Measurements from ENCODE around the gene FGG.

The FGG gene

DNA sequence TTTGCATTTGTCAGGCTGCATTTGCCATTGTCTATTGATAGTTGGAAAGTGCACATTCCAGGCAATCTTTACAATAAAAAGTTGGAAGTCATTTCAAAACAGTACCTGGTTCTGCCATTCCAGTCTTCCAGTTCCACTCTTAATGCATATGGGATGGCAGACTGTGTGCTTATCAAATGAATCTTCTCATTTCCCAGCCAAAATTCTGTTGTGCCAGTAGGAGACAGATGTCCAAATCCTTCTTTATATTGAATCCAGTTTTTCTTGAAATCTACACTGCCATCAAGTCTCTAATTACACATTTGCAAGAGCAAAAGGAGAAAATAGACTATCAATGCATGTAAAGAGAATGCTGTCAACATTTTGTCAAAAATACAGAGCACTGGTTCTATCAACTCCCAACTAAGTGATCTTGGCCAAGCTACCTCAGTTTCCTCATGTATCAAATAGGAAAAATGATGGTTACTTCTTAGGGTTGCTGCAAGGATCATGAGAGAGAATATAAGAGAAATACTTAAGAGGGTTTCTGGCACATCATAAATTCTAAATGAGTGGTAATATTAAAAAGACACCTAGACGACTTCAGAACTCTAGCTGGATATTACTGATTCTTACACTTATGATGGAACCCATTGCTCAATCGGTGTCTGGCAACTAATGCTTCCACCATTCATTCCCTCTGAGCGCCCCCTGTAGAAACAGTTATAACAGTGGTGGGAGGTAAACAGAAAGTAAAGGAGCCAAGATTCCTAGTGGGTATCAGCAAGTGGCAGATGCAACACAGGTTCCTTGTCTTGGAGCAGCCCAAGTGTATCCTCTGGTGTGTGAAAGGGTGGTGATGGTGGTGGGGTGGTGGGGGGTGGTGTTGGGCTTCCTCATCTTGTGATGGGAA, 3.8 kb downstream of the FGG start:
- no peak overlapping the region for H2BK5ac ChIP-seq (ENCODE audit: low read depth, low read length, poor library complexity, severe bottlenecking)
- no peak overlapping the region for H3K4me3 ChIP-seq (ENCODE audit: insufficient read depth in 1 of 2, low read depth in 1 of 2, low read length in 2 of 2)
- peaks cover 0 to 21% of the 10 kb centered on the region in 2 experiments for H3K27me3 ChIP-seq (ENCODE audit: control insufficient read depth in 1 of 2, insufficient read depth in 1 of 2, low read length in 2 of 2)
- H3K14ac ChIP-seq (ENCODE audit: low read length in 2 of 2), result no peak overlapping the region
- H2BK15ac ChIP-seq (ENCODE audit: low read depth, poor library complexity, severe bottlenecking), result no peak overlapping the region
- H3K4me1 ChIP-seq (ENCODE audit: control insufficient read depth, insufficient read depth, low read depth, low read length), result no peaks in the 10 kb centered on the region
- H3K4me2 ChIP-seq (ENCODE audit: low read length, poor library complexity, severe bottlenecking), result no peak overlapping the region
- no peaks in the 10 kb centered on the region for H3K79me1 ChIP-seq (replicated peaks; ENCODE audit: low read length, poor library complexity, severe bottlenecking)
- H3K23ac ChIP-seq (ENCODE audit: low read length in 2 of 2), result no peak overlapping the region
- no peak overlapping the region for H2AK5ac ChIP-seq (ENCODE audit: low read length, severe bottlenecking)
- H3K18ac ChIP-seq (ENCODE audit: low read depth in 1 of 2, low read length in 2 of 2), result no peak overlapping the region
- H3K36me3 ChIP-seq (ENCODE audit: control insufficient read depth in 1 of 2, insufficient read depth in 2 of 2, low read depth in 1 of 2, low read length in 2 of 2), result no peaks in the 10 kb centered on the region
- no peak overlapping the region for H4K91ac ChIP-seq (ENCODE audit: low read length)
- H2AFZ ChIP-seq (ENCODE audit: low read depth, low read length), result no peak overlapping the region
- H2BK12ac ChIP-seq (ENCODE audit: low read length in 2 of 2), result no peak overlapping the region
- H4K8ac ChIP-seq (ENCODE audit: low read length), result no peak overlapping the region
- no peak overlapping the region for H3K27ac ChIP-seq (ENCODE audit: low read length, poor library complexity, severe bottlenecking)
- no peak overlapping the region for H3K9ac ChIP-seq (ENCODE audit: low read length)
- no peak for DNase-seq
- no peak overlapping the region for H3K4ac ChIP-seq (ENCODE audit: low read depth in 1 of 2, low read length in 2 of 2)
- WGBS, result 80% methylated on average over 3 of the region's 3 CpGs
- no peaks in the 10 kb centered on the region for H3K9me3 ChIP-seq (ENCODE audit: control insufficient read depth, low read length)
- H2BK120ac ChIP-seq (ENCODE audit: low read depth, low read length), result no peak overlapping the region

DNA sequence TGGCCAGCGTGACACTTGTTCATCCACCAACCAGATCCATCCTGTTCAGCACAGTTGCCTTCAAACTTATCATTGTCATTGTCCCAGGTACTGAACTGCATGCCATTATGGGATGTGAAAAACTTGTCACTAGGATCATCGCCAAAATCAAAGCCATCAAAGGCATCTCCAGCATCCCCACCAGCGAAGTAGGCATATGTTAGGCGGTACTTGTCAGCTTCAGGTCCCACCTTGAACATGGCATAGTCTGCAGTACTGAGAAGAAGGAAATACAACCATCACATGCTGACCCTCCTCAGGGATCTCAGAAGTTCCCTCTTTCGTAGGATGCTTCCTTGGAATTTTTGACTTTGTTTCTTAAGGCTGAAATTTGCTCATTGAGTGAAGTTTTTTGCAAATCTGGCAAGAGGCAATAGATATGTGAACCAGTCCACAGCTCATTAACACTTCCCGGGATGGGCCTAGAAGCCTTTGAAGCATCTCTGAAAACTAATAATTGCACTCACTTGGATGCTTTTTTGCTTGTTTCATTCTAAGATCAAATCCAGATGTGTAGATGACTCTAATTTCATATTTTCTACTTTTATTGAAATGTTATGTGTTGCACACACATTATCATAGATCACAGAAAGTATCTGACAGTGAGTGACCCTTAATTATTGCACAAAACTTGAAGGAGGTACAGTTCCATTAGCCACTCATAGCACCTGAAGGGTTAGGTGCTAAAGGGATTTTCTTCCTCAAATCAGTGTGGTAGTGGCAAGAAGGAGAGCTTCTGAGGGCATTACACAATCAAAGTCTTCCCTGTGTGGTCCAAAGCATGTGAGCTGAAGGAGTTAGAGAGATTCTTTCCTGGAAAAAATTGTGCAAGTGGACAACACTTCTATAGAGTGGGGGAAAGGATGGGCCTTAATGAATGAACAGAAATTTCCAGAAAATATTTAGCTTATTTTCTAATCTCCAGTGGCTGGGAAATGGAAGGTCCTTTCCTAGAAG, 5.4 kb downstream of the FGG start:
- Histone ChIP-seq H3K9ac (ENCODE audit: low read length) (no peak overlapping the region), H3K27ac (ENCODE audit: low read length, poor library complexity, severe bottlenecking) (no peak overlapping the region), H2BK15ac (ENCODE audit: low read depth, poor library complexity, severe bottlenecking) (no peak overlapping the region), H3K79me1 (replicated peaks; ENCODE audit: low read length, poor library complexity, severe bottlenecking) (no peaks in the 10 kb centered on the region), H3K4me3 (ENCODE audit: insufficient read depth in 1 of 2, low read depth in 1 of 2, low read length in 2 of 2) (no peak overlapping the region), H3K4ac (ENCODE audit: low read depth in 1 of 2, low read length in 2 of 2) (no peak overlapping the region), H2AFZ (ENCODE audit: low read depth, low read length) (no peak overlapping the region), H2BK12ac (ENCODE audit: low read length in 2 of 2) (no peak overlapping the region), H2BK5ac (ENCODE audit: low read depth, low read length, poor library complexity, severe bottlenecking) (no peak overlapping the region), H2AK5ac (ENCODE audit: low read length, severe bottlenecking) (no peak overlapping the region), H3K36me3 (ENCODE audit: control insufficient read depth in 1 of 2, insufficient read depth in 2 of 2, low read depth in 1 of 2, low read length in 2 of 2) (no peaks in the 10 kb centered on the region), H3K9me3 (ENCODE audit: control insufficient read depth, low read length) (no peaks in the 10 kb centered on the region), H4K91ac (ENCODE audit: low read length) (no peak overlapping the region), H3K23ac (ENCODE audit: low read length in 2 of 2) (no peak overlapping the region), H3K18ac (ENCODE audit: low read depth in 1 of 2, low read length in 2 of 2) (no peak overlapping the region), H3K14ac (ENCODE audit: low read length in 2 of 2) (no peak overlapping the region), H3K27me3 (ENCODE audit: control insufficient read depth in 1 of 2, insufficient read depth in 1 of 2, low read length in 2 of 2) (peaks cover 0 to 16% of the 10 kb centered on the region in 2 experiments), H4K8ac (ENCODE audit: low read length) (no peak overlapping the region), H2BK120ac (ENCODE audit: low read depth, low read length) (no peak overlapping the region), H3K4me1 (ENCODE audit: control insufficient read depth, insufficient read depth, low read depth, low read length) (no peaks in the 10 kb centered on the region), H3K4me2 (ENCODE audit: low read length, poor library complexity, severe bottlenecking) (no peak overlapping the region)
- 67% methylated on average over 5 of the region's 6 CpGs for WGBS
- no peak for DNase-seq

DNA sequence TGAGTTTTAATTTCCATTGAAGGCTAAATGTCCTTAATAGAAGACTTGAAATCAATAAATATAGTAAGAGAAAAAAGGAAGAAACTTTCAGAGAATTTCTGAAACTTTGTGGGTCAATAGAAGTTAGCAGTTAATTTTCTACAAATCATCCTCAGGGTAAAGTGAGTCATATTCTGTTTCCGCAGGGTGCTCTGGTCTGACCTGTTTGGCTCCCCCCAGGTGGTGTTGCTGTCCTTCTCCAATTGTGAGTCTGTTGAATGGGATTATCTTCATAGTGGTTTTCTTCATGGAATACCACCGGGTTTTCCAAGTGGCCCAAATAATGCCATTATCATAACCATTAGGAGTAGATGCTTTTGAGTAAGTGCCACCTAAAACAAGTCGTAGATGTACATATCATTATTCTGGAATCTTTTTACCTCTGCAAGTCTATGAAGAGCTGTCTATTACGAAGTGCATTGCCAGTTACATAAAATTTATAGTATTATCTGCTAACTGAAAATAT, 7.7 kb downstream of the FGG start:
- no peak overlapping the region for H4K8ac ChIP-seq (ENCODE audit: low read length)
- no peak overlapping the region for H2AK5ac ChIP-seq (ENCODE audit: low read length, severe bottlenecking)
- H3K4me3 ChIP-seq (ENCODE audit: insufficient read depth in 1 of 2, low read depth in 1 of 2, low read length in 2 of 2), result no peak overlapping the region
- H3K9me3 ChIP-seq (ENCODE audit: control insufficient read depth, low read length), result no peaks in the 10 kb centered on the region
- H3K9ac ChIP-seq (ENCODE audit: low read length), result no peak overlapping the region
- no peaks in the 10 kb centered on the region for H3K36me3 ChIP-seq (ENCODE audit: control insufficient read depth in 1 of 2, insufficient read depth in 2 of 2, low read depth in 1 of 2, low read length in 2 of 2)
- H3K4me2 ChIP-seq (ENCODE audit: low read length, poor library complexity, severe bottlenecking), result no peak overlapping the region
- no peak overlapping the region for H2BK5ac ChIP-seq (ENCODE audit: low read depth, low read length, poor library complexity, severe bottlenecking)
- no peak overlapping the region for H2BK120ac ChIP-seq (ENCODE audit: low read depth, low read length)
- no peak overlapping the region for H3K27ac ChIP-seq (ENCODE audit: low read length, poor library complexity, severe bottlenecking)
- H4K91ac ChIP-seq (ENCODE audit: low read length), result no peak overlapping the region
- H3K23ac ChIP-seq (ENCODE audit: low read length in 2 of 2), result no peak overlapping the region
- no peaks in the 10 kb centered on the region for H3K79me1 ChIP-seq (replicated peaks; ENCODE audit: low read length, poor library complexity, severe bottlenecking)
- peaks cover 0 to 12% of the 10 kb centered on the region in 2 experiments for H3K27me3 ChIP-seq (ENCODE audit: control insufficient read depth in 1 of 2, insufficient read depth in 1 of 2, low read length in 2 of 2)
- 52% methylated on average over 2 of the region's 4 CpGs for WGBS
- no peak overlapping the region for H3K14ac ChIP-seq (ENCODE audit: low read length in 2 of 2)
- H2AFZ ChIP-seq (ENCODE audit: low read depth, low read length), result no peak overlapping the region
- DNase-seq, result no peak
- no peaks in the 10 kb centered on the region for H3K4me1 ChIP-seq (ENCODE audit: control insufficient read depth, insufficient read depth, low read depth, low read length)
- H2BK12ac ChIP-seq (ENCODE audit: low read length in 2 of 2), result no peak overlapping the region
- H2BK15ac ChIP-seq (ENCODE audit: low read depth, poor library complexity, severe bottlenecking), result no peak overlapping the region
- no peak overlapping the region for H3K4ac ChIP-seq (ENCODE audit: low read depth in 1 of 2, low read length in 2 of 2)
- H3K18ac ChIP-seq (ENCODE audit: low read depth in 1 of 2, low read length in 2 of 2), result no peak overlapping the region
